NCI-H446 (cell line): ENCODE results near the gene EIF4E3.

Source experiments
- DNase-seq, 2 experiments: peaks; one replicate each; lab custom pipeline; 2025; lab: John Stamatoyannopoulos, UW

EIF4E3 gene

DNA sequence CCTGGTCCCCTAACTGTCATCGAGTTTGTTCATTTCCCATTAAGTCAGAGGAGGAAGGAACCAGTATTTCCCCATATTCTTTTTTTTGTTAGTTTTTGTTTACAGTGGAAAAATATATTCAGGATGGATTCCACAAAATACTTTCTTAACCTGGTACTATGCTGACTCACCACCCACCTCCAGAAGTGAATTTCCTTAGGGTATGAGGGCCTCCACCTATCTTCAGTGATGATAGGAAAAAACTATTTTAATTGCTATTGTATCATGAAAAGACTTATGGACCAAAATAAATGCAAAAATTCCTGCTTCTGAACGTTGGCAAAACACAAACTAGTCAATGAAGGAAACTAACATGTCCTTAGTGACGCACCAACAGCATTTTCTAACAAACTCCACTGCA lies 77.5 kb downstream of the EIF4E3 start:
- DNase-seq: no peak

- DNase-seq: no peak
Measured at GRCh38 chr3:71646971-71647370, 78.2 kb downstream of the EIF4E3 start.

DNA sequence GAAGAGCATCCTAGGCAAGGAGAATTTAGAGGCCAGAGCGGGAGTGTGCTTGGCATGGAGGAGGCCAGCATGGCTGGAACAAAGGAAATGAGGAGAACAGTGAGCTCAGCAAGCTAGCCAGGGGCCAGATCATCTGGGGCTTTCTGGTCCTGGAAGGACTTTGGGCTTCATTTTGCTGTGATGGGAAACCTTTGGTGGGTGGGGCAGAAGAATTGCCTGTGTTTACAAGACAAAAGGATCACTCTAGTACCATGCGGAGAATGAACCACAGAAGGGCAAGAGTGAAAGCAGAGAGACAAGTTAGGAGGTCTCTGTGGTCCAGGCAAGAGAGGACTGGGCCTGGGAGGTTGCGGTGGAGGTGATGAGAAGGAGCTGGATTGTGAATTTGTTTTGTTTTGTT lies 80.1 kb downstream of the EIF4E3 start:
- DNase-seq: no peak

GRCh38 chr3:71641674-71642073 lies 83.5 kb downstream of the EIF4E3 start:
- no peak for DNase-seq

GRCh38 chr3:71640331-71640983 lies 84.7 kb downstream of the EIF4E3 start:
- DNase-seq: no peak

- no peak for DNase-seq
Measured at GRCh38 chr3:71636482-71636881, 88.7 kb downstream of the EIF4E3 start.

GRCh38 chr3:71636001-71636400 lies 89.2 kb downstream of the EIF4E3 start:
- DNase-seq: no peak

DNA sequence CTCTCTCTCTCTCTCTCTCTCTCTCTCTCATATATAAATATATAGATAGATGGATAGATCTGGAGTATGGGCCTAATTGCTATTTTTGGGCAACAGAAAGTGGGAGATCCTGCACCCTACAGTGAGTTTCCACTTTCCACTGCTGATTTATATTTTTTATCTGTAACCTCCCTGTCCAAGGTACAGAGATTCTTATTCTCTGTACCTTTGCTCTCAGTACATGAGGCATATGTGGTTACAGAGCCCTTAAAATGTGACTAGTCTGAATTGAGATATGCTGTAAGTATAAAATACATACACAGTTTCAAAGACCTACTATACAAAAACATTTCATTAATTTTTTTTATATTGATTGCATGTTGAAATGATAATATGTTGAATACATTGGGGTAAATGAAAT lies 90.5 kb downstream of the EIF4E3 start:
- no peak for DNase-seq

GRCh38 chr3:71629711-71630110 lies 95.5 kb downstream of the EIF4E3 start:
- no peak for DNase-seq

DNA sequence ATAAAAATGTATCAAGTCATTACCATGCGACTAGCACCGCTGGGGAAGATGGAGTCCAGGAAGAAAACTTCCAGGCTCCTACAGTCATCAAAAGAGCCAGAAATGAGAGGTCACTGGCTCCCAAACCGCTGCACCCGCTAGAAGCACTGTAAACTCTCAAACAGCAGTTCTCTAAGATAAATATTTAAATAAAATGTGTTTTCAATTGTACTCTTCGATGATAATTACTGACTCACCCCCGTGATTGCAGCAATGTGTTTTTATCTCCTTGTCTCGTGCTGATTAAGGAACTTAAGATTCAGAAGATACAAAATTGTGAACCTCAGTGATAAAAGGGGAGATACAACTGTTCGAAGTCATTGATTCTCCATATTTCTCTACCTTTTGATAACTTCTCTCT lies 95.9 kb downstream of the EIF4E3 start:
- no peak for DNase-seq

- no peak for DNase-seq
Measured at GRCh38 chr3:71628522-71628921, 96.7 kb downstream of the EIF4E3 start.

DNA sequence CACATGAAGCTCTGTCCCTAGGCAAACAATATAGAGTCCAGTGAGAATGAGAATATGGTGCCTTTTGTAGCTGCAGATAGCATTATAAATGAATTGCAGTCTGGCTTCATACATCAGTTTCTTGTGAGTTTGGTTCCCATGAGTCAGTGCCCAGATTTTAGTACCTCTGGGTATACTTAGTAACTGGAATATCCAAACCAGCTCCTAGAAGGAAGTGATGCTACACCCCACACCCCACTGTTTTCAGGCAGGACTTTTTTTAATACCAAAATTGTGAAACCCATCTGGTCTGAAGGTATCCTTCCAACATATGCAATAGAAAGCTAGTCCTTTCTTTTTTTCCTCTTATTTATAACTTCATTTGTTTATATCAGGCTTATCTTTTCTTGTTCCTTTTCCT lies 99.5 kb downstream of the EIF4E3 start:
- DNase-seq: no peak
